Measurements from ENCODE around the gene ANXA6. TPM values are rescaled to one million over a fixed set of nuclear protein-coding genes. Genes with fewer than 3 reads are reported as not detected.
"Not testable (repeated sequence)": the region's sequence is repeated elsewhere in the genome, so short reads cannot be mapped to it uniquely, and the experiment has no call there.

Gene ANXA6
- total RNA-seq: 520 TPM

GRCh38 chr5:151157426-151158286 lies at the start of gene ANXA6:
Gene ANXA6, minus strand, starts transcription at chr5:151157779. Its CDS starts 9,878 bp downstream, at chr5:151147901.
- DNase-seq: peak; percentile 95

- DNase-seq: no peak
These were observed 47.8 kb upstream of the ANXA6 start for GRCh38 chr5:151205411-151205810.

- no peak for DNase-seq
These were observed 46.5 kb upstream of the ANXA6 start for GRCh38 chr5:151204051-151204450.

- DNase-seq: no peak
These were observed 45.0 kb upstream of the ANXA6 start for GRCh38 chr5:151202381-151203139.

GRCh38 chr5:151200913-151201595 lies 43.5 kb upstream of the ANXA6 start:
- no peak for DNase-seq

- no peak for DNase-seq
These were observed 42.1 kb upstream of the ANXA6 start for GRCh38 chr5:151199581-151200185.

GRCh38 chr5:151198861-151199260 lies 41.3 kb upstream of the ANXA6 start:
- no peak for DNase-seq

- not testable (repeated sequence) for DNase-seq
These were observed 39.7 kb upstream of the ANXA6 start for GRCh38 chr5:151197291-151197600.

- DNase-seq: peak; percentile 11
These were observed 39.1 kb upstream of the ANXA6 start for GRCh38 chr5:151196556-151197290.

- DNase-seq: no peak
These were observed 38.0 kb upstream of the ANXA6 start for GRCh38 chr5:151195622-151196021.

GRCh38 chr5:151192626-151193025 lies 35.0 kb upstream of the ANXA6 start:
- DNase-seq: no peak

GRCh38 chr5:151191661-151192060 lies 34.1 kb upstream of the ANXA6 start:
- DNase-seq: no peak

GRCh38 chr5:151189151-151189550 lies 31.6 kb upstream of the ANXA6 start:
- no peak for DNase-seq

GRCh38 chr5:151186538-151186937 lies 29.0 kb upstream of the ANXA6 start:
- DNase-seq: no peak

- DNase-seq: no peak
These were observed 28.5 kb upstream of the ANXA6 start for GRCh38 chr5:151186052-151186451.

- no peak for DNase-seq
These were observed 26.9 kb upstream of the ANXA6 start for GRCh38 chr5:151184316-151185042.

- DNase-seq: peak; percentile 84
These were observed 26.1 kb upstream of the ANXA6 start for GRCh38 chr5:151183456-151184245.

- no peak for DNase-seq
These were observed 25.4 kb upstream of the ANXA6 start for GRCh38 chr5:151182976-151183375.

- DNase-seq: no peak
These were observed 24.9 kb upstream of the ANXA6 start for GRCh38 chr5:151182524-151182900.

GRCh38 chr5:151181818-151182523 lies 24.4 kb upstream of the ANXA6 start:
- no peak for DNase-seq
